ENCODE measurements around the gene UNC13C.

UNC13C gene

GRCh38 chr15:54026258-54026657 lies 48.0 kb downstream of the UNC13C start:
- DNase-seq: no peak

GRCh38 chr15:54026891-54027290 lies 48.6 kb downstream of the UNC13C start:
- DNase-seq: no peak

DNA sequence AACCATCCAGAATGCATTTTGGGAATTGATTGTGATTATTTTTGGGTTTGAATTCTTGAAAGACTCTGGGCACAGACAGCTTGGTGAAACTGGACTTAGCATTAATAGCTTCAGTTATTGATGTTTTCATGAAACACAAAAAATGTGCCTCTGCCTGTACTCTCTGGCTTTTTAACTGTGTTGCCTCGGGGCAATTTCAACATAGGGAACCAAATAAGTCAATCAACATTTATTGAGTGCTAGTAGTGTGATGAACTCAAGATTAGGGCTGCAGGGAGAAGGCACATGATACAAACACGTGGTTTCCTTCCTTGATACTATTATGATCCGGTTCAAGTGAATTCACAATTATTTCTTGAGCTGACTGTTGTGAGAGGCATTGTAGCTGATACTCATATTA lies 50.8 kb downstream of the UNC13C start:
- no peak for DNase-seq

DNA sequence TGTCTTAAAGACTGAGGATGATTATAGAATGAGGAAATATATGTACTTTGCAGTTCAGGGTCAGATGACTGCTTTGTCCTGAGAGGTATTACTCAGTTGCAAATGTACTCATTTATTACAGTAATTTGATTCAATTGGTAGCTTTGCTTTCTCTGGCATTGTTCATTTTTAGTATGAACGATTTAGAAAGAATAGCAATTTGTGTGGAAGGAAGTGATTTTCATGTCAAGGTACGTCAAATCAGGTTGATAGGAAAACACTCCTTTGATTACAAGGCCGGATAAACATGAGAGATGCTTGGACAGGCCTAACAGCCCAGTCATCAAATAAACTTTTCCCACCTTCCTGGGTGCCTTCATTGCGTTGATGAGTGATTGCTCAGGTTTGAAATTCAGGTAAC lies 53.8 kb downstream of the UNC13C start:
- DNase-seq: no peak

GRCh38 chr15:54033356-54033860 lies 55.2 kb downstream of the UNC13C start:
- DNase-seq: no peak

DNA sequence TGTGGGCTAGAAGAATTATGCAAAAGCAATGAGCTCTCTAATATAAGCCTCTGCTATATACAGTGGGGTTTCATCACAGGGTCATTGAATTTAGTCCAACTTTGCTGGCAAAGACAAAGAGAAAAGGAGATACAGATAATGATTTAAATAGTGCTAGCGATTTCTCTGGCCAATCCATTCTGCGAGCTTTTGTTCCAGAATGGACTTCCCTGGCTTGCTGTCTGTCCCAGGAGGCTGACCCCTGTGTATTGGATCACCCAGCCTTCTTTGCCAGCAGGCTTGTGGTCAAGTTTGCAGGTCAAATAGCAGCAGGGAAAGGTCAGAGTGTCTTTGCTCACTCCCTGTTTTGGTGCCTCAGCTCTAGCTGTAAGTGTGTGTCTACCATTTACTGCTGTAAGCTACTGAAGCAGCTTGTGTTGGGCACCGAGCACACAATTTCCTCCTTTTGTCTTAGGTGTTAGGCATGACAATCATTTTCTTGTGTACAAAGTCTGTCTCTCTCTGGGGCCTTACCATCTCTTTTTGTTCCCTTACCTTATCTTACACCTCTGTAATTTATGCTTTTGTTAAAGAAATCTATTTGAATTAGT lies 55.7 kb downstream of the UNC13C start:
- DNase-seq: no peak

DNA sequence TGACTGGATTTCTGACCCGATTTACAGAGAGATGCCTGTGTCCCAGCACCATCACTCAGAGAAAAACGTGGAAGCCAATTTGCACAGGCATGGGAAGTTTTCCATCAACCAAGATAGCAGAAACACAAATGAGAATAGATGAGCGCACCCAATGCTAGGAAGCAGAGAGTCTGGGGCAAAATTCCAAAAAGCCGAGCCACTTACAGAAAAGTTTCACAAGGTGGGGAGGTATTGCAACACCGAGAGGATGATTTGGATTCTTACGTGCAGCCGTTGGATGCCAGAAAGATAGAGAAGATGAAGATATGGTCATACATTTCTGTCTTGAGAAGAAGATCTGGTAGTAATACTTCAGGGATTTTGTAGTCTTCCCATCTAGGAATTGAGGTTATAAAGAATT lies 57.4 kb downstream of the UNC13C start:
- no peak for DNase-seq

DNA sequence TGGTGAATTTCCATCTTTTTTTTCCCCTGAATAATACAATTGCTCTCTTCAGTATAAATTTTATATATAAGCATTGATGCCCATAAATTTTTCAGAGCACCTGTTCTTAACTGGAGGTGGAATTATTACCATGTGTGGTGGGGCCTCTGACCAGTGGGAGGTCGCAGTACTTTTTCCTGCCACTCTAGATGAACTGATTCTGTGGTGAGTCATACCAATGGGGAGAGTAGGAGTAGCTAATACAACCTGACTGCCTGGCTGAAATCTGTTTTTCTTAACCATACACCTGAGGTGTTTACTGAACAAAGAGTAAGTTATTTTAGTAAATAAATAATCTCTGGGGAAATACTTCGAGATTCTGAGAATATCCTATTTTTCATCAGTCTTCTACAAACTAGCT lies 67.2 kb downstream of the UNC13C start:
- no peak for DNase-seq

- DNase-seq: no peak
Measured at GRCh38 chr15:54046093-54046492, 67.9 kb downstream of the UNC13C start.

DNA sequence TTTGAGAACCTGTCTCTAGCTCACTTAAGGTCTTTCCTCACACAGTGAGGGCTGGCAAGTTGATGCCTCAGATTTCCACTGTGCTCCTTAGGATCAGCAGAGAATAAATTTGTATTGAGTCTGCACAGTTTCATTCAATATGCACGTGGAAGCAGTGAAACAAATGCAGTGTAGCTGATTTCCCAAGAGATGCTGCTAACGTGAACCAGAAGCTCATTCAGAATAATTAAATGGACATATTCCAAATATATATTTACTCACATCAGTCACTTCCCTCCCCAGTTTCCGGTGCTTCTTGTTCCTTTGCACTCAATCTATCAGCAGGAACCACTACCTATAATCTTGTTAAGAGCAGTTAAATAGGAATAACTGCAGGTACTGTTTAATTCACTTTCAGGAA lies 86.1 kb downstream of the UNC13C start:
- DNase-seq: no peak

DNA sequence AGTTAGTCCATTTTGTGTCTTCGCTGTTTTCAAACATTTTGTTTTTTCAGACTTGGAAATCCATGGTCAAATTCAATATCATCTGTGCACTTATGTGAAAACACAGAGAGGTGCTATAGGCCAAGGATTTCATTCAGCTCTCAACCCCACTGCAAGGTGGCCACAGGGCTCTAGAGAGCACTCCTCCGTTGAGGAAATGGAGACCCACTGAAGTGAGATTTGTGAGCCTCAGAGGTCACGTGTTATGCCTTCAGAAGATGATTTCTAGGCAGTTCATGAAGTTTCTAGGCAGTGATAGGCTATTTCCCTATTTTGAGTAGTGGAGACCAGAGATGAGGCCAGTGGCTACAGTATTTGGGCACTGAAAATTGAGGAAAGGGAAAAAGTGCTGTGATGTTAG lies 88.2 kb downstream of the UNC13C start:
- no peak for DNase-seq

DNA sequence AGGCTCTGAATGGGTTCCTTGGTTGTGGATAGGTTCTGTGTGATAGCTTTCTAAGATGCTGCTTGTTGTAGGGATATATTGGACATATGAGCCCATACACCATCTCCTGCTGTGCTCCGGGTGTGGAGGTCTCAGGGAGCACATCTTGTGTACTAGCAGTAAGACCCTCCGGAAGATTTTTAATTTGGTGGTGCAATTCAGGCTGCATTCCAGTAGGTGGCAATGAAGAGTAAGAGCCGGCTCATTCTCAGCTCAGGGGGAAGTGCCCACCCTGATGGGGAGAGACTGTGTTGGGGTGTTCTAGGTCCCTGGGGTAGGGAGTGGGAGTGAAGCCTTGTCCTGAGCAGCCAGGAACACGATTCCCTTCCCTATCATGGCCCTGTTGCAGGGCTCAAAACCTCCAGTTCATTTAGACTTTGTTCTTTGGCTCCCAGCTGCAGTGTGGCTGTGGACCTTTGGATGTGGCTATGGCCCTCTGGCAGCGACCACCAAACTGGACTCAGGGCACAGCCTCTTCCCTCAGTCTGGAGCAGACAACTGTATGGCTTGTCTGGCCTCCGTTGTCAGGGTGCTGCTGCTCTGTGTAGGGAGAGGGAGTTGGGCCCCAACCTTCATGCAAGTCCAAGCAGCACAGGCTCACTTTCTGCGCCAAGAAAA lies 104.7 kb downstream of the UNC13C start:
- no peak for DNase-seq

GRCh38 chr15:54083501-54083900 lies 105.3 kb downstream of the UNC13C start:
- no peak for DNase-seq

DNA sequence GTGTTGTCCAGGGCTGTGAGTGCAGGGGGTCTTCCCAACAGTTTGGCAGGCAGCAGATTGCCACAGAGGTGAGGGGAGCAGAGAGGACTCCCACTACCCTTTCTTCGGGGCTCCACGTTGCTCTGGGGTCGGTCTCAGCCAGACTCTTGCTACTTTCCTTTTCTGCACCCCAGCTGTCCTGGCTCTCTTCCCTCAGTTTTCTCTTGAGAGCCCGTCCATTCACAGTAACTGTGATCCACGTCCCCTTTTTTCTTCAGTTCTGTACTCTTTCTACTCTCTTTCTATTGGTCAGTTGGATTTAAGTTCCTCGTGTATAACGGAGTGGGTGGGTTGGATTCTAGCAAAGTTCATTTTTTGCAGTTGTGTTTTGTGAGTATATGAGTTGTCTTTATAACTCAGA lies 105.8 kb downstream of the UNC13C start:
- DNase-seq: no peak

DNA sequence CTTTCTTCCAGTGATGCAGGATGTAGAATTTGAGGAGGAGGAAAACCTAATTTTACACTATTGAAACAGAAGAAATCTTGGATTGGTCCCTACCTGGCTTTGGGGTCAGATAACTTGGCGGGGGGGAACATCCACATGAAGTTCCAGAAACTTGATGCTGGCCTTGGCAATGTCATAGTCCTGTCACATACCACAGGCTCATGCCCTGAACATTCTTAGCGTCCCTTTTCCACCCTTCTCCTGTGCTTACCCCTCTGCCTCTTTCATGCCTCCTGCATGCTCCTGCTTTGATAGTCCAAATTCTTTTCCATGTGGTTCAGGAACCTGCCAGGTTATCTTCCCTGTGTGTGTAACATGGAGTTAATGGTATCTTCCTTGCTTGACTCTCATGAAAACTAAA lies 110.6 kb downstream of the UNC13C start:
- DNase-seq: no peak

- no peak for DNase-seq
Measured at GRCh38 chr15:54089776-54090175, 111.5 kb downstream of the UNC13C start.

GRCh38 chr15:54091651-54092050 lies 113.4 kb downstream of the UNC13C start:
- DNase-seq: no peak

DNA sequence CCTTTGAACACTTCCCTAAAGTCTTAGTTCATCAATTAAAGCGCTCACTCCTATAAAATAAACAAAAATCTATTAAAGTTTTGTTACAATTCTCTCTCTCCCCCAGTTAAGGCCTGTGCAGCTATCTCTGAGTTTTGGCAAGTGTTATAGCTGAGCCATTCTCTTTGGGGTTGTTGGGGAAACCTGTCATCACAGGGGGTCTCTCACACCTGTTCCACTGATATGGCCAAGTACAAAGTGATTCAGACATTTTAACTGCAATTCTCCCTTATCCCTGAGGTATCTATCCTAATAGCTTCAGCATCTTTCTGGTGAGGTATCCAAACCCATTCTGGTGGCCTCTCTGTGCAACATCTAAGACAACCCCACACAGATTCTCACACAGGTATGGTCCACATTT lies 116.4 kb downstream of the UNC13C start:
- no peak for DNase-seq

- no peak for DNase-seq
Measured at GRCh38 chr15:54097019-54097418, 118.8 kb downstream of the UNC13C start.

GRCh38 chr15:54099010-54099409 lies 120.8 kb downstream of the UNC13C start:
- DNase-seq: no peak

- DNase-seq: no peak
Measured at GRCh38 chr15:54101664-54102270, 123.5 kb downstream of the UNC13C start.

GRCh38 chr15:54102704-54103103 lies 124.5 kb downstream of the UNC13C start:
- DNase-seq: no peak

DNA sequence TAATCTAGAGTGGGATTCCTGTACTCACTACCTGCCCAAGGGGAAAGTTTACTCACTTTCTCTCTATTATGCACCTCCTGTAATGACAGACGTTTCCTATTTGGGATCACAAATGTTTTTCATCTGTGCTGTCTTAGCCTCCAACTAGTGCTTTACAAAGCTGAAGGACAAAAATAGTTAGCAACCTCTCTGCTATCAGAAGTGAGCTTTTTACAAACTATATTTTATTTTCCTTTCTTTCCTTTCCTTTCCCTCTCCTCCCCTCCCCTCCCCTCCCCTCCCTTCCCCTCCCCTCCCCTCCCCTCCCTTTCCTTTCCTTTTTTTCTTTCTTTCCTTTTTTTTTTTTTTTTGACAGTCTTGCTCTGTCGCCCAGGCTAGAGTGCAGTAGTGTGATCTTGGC lies 130.8 kb downstream of the UNC13C start:
- no peak for DNase-seq

DNA sequence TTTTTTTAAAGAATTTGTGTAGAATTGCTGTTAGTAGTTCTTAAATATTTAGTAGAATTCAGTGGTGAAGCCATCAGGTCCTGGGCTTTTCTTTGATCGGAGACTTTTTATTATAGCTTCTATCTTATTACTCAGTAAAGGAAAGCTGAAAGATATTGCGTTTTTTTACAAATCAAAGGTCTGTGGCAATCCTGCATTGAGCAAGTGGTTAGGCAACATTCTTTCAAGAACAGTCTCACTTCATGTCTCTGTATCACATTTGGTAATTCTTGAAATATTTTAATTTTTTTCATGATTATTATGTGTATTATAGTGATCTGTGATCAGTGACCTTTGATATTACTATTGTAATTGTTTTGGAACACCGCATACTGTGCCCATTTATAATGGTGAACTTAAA lies 140.8 kb downstream of the UNC13C start:
- no peak for DNase-seq
